Dermis blood vessel endothelial cell (primary cell): ENCODE data around the gene PCID2. TPM values are rescaled to one million over a fixed set of nuclear protein-coding genes. Genes with fewer than 3 reads are reported as not detected.

Experiments used
- DNase-seq: peaks from one replicate; pipeline ENCODE4 v3.0.0; 2010
- total RNA-seq: library from RNA; depleted of rRNA; stranded (reverse); fragments of >200 nt; gene quantifications from 2 replicates; pipeline ENCODE4 v1.2.3, GENCODE V29; 2014

Gene PCID2
- total RNA-seq, 1 donor from 2014 or later = 74.5 TPM

DNA sequence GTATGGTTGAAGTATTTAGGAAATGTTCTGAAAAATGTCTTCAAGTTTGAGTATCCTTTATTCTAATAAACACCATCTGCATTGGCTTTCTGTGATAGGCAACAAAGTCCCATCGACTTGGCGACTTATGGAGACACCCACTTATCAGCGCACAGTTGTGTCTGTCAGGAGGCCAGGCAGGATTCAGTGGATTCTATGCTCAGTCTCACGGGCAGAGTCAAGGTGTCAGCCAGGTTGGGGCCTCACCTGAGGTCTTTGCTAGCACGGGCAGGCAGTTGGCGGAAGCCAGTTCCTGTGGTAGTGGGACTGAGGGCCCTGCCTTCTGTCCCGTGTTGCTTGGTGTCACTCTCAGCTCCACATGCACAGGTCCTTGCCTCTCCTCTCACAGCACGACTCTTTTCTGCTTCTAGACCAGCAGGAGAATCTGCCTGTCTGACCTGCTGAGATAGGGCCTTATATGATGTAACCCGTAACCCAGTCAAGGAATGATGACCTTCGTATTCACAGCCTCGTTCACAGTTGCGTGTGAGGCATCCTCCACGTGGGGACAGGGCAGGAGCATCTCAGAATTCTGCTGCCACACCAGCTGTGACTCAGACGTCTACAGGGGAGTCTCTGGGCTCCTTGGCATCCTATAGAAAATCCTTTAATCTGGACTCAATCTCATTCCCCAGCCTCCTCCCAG, 10.9 kb upstream of the PCID2 start:
- no peak for DNase-seq

- no peak for DNase-seq
Observed at GRCh38 chr13:113218586-113218985, 10.1 kb upstream of the PCID2 start.

DNA sequence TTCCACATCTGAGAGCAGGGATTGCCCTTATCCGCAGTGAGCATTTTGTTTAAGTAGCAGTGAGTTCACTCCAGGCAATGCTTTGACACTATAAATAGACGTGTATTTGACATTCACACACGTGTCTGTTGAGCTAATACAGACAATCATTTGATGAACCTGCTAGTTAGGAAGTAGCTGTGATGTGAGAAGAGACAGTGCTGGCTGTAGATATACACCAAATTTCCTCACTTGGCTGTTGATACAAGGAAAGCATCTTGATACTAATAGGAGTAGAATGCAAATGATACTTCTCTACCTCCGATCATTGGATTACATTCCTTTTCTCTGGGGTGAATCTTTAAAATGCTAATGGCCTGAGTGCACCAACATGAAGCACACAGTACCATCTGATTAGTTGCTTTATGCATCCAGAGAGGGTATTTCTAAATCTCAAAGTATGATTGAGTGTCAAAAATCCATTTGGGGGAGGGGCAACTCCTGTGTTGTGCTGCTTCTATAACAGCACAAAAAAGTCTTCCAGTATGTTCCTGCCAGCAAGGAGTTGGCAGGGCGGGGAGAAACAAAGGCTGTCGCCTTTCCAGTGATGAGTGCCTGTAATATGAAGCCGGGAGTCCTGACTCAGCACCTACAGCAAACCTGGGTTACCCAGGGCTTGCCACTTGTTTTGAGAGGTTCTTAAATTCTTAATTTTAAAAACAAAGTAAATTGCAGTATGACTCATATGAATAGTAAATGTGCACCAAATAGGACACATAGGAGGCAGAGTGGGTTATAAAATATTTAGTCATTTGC, 8.0 kb upstream of the PCID2 start:
- DNase-seq = peak; percentile 51

- no peak for DNase-seq
Observed at GRCh38 chr13:113211774-113212173, 3.3 kb upstream of the PCID2 start.

GRCh38 chr13:113210833-113211232, 2.4 kb upstream of the PCID2 start:
- DNase-seq = no peak

- DNase-seq = peak; percentile 62
Observed at GRCh38 chr13:113209759-113210421, 1.4 kb upstream of the PCID2 start.

DNA sequence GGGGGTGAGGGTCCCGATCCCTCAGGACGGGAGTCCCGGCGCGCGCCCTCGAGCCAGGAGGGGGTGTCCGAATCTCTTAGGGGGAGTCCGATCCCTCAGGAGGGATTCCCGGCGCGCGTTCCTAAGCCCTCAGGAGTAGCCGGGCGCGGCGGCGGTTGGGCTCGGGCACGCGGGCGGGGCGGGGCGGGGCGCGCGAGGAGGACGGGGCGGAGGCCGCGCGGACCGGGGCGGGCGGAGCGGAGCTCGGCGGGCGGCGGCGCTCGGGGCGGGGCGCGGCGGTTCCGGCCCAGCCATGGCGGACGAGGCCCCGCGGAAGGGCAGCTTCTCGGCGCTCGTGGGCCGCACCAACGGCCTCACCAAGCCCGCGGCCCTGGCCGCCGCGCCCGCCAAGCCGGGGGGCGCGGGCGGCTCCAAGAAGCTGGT, 878 bp upstream of the PCID2 start, which contains the start of gene CUL4A:
TSS of gene CUL4A (plus strand) at position 278 of the 423 bp plus-strand sequence. CDS start at position 293, 15 bp downstream.
- DNase-seq = peak; percentile 72

DNA sequence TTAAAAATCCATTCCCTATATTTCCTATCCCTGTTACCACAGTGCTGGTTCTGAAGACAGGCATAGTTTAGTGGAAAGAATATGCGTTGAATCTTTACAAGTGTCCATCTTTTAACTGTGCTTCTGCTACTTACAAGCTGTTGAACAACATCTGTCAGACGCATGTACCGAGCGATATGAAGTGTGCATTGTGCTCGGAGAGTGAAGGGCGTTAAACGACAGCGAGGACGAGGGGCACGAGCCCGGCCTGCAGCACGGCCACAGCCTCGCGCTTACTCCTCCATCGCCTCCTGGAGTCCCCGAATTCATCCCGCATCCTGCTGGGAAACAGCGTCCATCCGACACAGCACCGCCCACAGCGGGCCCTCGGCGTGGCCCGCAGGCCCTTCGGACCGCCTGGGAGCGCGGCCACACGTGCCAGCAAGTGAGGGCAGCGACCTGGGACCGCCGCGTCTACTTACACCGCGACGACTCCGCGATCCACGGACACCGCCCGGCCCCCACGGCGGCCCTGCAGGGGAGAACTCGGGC, 514 bp downstream of the PCID2 start:
- DNase-seq = peak; percentile 73

GRCh38 chr13:113207460-113207859, 1.0 kb downstream of the PCID2 start:
- no peak for DNase-seq

GRCh38 chr13:113205428-113205931, 3.0 kb downstream of the PCID2 start:
- DNase-seq = peak; percentile 72

GRCh38 chr13:113204378-113204734, 4.1 kb downstream of the PCID2 start:
- DNase-seq = no peak

GRCh38 chr13:113203507-113204377, 4.7 kb downstream of the PCID2 start:
- DNase-seq = no peak

DNA sequence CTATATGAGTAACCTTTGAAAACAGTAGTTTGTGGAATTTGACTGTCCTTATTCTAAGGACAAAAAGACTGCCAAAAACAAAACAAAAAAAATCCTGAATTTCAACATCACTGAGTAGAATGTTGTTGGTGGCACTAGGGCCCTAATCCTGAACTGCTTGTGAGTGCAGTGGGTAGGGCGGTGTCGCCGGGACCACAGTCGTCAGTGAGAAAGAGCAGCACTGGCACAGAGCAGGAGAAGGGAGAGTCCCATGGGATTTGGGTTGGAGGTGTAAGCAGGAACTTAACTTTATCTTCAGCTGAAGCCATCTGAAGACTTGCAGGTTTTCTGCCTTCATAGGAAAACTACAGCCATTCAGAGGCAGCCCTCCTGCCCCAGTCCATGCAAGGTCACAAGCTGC, 5.6 kb downstream of the PCID2 start:
- no peak for DNase-seq

DNA sequence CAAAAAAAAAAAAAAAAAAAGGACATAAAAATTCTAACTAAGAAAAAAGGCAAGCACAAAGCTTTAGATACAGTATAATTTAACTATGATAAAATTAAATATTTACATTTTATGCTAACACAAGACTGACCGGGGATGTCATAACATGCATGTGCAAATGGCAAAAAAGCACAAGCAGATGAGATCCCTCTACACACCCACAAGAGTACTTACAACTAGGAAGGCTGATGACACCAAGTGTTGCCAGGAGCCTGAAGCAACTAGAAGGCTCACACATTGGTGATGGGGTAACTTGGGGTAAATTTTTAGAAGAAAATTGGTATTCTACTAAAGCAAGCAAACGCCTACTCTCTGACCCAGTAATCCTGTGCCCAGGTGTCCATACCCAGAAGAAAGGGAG, 6.7 kb downstream of the PCID2 start:
- no peak for DNase-seq

DNA sequence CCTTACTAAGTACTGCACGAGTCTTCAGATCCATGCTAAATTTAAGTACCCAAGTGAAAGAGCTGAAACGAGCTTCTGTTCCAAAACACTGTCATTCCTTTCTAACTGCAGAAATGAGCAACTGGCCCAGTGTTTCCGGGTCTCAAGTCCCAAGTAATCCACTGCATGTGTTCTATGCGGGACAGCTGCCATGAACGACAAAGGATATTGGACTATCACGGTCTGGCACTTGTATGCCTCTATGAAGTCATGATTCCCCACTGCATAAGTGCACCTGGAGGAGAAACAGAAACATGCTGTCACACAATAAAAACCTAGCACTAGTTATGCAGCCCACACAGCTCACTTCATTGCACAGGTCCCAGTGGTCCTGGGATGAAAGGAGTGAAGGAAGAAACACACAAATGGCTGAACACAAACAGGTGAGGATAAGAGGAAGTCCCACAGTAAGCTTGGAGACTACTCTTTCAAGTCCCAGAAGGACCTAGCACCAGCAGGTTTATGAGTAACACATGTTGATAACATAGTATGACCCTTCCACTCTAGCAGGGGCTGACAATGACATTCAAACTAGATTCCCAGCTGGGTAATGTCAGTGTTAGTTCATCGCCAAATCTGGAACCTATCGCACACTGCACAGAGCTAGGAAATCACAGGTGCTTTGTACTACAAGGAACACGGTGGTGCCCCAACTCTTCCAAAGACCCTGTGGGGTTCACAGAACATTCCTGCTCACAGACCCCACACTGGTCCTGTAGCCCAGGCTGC, 11.3 kb downstream of the PCID2 start:
- no peak for DNase-seq

- DNase-seq = no peak
Observed at GRCh38 chr13:113195360-113195759, 13.1 kb downstream of the PCID2 start.

GRCh38 chr13:113192902-113193301, 15.6 kb downstream of the PCID2 start:
- no peak for DNase-seq

DNA sequence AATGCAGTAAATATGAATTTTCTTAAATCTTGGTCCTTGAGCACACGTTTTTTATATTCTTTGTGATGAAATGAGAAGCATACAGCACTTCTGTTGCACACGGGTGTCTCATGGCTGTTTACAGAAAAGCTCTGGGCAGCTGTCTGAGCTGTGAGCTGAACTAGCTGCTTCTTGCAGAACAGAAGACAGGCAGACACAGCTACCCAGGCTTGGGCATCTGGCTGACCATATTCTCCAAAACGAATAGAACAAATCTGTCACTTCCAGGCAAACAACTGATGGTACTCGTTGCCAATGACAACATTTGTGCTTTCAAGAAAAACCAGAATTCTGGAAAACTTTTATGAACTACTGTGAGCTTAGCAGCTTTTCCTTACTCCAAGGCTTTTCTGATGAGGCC, 16.2 kb downstream of the PCID2 start:
- no peak for DNase-seq

DNA sequence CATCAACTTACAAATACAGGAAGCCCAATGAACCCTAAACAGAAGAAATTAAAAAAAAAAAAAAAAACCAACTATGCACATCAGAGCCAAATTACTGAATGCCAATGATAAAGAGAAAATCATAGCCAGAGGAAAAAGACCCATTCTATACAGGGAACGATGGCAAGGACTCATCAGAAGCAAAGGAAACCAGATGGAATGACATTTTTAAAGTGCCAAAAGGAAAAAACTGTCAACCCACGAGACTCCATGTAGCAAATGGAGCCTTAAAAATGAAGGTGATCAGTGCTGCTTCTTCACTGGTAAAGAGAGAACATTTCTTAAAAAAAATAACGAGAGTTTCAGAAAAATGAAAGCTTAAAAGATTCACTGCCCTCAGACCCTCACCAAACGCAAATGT, 18.3 kb downstream of the PCID2 start:
- no peak for DNase-seq

DNA sequence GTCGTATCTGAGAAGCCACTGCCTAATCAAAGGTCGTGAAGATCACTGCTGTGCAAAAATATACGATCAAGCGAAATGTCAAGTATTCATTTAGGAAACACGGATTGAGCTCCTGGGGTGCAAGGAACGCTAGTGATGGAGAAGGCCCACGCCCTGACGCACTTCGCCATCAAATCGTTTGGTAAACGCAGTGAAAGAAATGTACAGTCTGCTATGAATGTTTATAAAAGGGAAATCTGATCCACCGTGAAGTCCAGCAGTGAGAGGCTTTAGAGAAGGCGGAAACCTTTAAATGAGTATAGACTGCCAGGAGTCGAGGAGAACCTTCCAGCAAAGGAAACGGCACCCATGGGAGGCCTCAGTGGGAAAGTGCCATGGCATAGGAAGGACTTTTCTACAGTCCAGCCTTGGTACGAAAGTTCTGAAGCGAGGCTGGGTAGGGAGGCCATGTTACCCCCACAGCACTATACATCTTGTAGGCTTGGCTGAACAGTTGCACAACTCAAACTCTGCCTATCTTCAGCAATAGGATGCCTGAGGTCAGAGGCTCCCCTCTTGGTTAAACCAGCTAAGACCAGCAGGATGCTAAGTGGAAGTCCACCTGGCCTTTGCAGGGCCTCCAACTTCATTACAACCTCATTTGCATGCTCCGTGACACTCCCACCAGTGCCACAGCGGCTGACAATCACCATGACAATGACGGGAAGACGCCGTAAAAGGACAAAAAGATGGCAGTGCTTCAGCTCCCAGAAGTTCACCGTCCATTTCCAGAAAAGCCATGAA, 20.4 kb downstream of the PCID2 start:
- no peak for DNase-seq
